KBM-7 (cell line): ENCODE data around the gene LRRC15.

ENCODE experiments used
- DNase-seq: peaks from one replicate; pipeline ENCODE4 v3.0.0-alpha.2; 2015
- in situ Hi-C: fragments of 300-500 bp; cut with MboI; formaldehyde crosslinking; loops from 2 replicates; pipeline ENCODE4 v1.14.3; 2020; ENCODE audit warnings: low sequenced_read_pairs, low pct_unique_long_range_greater_than_20kb, mixed read lengths

The LRRC15 gene

DNA sequence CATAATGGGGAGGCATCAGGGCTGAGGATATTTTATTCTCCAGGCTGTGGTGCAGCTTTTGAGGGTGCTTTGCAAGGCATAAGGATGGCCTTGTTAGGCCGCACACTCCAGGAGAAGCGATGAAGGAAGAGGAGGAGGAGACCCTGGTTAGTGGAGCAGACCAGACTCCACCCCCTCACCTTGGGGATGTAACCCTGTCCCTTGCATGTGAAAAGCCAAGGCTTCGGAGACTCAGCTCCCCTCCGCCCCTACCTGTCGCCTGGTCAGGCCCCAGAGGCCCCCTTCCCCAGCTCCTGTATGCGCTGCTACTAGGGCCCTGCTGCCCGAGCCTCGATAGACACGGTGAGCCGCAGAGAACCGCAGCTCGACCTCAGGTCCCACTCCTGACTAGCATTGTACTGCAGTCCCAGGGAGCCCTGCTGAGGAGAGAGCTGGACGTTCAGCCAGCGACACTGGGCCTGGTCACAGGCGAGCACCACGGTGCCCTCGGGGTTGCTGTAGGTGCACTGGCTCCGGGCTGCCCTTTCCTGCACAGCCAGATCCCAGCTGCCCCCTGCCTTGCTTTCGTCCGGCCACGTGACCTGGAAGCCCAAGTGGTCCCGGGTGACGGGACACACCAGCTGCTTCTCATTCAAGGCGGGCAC is 28.7 kb downstream of the LRRC15 start:
- DNase-seq, result no peak
- in situ Hi-C loops, result no loop called here

DNA sequence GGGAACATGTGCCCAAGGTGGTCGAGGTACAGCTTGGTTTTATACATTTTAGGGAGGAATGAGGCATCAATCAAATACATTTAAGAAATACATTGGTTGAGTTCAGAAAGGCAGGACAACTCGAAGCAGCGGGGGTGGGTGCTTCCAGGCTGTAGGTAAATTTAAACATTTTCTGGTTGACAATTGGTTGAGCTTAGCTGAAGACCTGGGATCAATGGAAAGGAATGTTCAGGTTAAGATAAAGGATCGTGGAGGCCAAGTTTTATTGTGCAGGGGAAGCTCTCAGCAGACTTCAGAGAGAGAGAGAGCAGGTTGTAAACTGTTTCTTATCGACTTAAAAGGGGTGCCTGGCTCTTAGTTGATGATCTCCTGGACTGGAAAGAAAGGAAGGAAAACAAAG is 29.7 kb downstream of the LRRC15 start:
- no peak for DNase-seq
- in situ Hi-C loops, result no loop called here

DNA sequence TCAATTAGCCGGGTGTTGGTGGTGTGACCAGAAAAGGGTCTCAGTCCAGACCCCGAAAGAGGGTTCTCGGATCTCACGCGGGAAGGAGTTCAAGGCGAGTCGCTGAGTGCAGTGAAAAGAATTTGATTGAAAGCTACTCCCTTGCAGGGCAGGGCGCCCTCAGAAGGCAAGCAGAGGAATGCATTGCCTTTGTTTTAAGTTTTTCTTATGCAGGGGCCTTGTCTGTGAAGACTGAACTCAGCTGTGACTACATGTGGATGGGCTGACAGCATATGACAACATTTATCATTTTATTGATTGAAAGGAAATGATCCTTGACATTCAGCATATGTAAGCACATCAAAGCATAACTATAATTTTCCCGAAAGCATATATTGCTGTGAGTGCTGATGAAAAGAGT is 30.2 kb downstream of the LRRC15 start:
- in situ Hi-C loops, result no loop called here
- DNase-seq, result no peak

DNA sequence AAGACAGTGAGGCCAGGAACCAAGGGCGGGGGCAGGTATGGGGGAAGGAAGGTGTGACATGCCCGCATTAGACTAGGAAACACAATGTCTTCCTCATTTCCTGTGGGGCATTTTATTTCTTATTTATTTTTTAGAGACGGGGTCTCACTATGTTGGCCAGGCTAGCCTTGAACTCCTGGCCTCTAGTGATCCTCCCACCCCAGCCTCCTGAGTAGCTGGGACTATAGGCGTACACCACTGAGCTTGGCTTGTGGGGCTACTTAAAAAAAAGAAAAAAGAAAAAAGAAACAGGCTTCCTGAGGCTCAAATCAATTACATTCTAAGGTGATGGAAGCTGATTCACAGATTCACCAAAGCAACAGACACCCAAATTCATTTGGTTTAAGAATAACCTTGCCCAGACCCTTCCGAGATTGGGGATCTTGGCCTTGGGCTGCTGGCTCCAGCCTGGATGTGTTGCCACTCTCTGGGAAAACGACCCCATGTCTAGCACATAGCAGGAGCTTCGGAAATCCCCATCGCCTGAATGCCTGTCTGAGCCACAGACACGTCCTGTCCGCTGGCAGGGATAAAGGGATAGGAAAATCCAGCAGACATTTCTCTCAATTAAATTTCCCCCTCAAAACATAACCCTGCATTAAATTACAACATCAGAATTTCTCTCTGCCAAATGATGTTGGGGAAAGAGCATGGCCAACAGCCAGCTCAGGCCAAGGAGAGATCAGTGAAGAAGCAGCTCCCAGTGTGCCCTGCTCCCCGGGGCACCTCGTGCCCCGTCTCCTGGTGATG is 31.4 kb downstream of the LRRC15 start:
- no peak for DNase-seq
- in situ Hi-C loops, result no loop called here

DNA sequence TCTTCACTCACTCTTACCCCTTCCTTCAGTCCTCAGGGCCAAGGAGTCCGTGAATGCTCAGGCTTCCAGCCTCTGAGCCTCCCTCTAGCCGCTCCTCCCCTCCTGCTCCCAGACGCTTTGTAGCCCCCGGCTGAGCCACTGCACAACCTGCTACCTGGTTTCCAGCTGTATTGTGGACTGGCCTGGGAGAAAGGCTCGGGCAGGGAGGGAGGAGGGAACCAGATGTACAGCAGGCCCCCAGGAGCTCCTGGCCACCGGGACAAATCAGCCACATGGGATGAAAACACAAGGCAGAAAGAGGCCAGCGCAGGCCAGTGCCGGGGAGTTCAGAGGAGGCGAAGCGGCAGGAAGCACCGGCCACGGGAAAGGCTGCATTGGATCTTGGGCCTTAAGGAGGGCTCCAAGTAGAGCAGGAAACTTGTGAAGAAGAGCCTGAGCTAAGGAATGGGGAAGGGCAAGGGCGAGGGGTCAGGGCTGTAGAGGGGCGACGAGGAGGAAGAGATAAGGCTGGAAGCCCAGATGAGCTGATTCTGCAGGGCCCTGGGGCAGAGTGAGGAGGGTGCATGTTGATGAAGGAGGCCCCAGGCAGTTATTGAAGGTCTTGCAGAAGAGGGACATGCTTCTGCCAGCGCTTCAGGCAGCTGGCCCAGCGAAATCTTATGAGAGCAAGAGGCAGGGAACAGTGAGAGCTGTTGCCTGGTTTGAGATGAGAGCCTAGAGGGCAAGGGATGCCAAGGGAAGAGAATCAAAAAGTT is 32.8 kb downstream of the LRRC15 start:
- no peak for DNase-seq
- in situ Hi-C loops, result no loop called here

DNA sequence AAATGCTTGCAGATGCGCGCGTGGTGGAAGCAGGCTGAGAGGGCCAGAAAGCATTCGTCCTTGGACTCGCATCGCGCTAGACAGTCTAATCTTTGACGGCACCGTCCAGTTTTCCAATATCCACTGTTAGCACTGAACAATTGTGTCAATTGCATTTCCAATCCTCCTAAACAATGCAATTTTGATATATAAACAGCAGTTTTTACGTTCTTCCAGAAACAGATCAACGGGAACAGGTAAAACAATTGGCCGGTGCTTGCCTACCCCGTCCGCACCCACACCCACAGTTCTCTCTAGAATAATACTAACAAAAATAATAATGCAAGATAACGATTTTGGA is 35.6 kb downstream of the LRRC15 start:
- no peak for DNase-seq
- in situ Hi-C loops, result no loop called here

DNA sequence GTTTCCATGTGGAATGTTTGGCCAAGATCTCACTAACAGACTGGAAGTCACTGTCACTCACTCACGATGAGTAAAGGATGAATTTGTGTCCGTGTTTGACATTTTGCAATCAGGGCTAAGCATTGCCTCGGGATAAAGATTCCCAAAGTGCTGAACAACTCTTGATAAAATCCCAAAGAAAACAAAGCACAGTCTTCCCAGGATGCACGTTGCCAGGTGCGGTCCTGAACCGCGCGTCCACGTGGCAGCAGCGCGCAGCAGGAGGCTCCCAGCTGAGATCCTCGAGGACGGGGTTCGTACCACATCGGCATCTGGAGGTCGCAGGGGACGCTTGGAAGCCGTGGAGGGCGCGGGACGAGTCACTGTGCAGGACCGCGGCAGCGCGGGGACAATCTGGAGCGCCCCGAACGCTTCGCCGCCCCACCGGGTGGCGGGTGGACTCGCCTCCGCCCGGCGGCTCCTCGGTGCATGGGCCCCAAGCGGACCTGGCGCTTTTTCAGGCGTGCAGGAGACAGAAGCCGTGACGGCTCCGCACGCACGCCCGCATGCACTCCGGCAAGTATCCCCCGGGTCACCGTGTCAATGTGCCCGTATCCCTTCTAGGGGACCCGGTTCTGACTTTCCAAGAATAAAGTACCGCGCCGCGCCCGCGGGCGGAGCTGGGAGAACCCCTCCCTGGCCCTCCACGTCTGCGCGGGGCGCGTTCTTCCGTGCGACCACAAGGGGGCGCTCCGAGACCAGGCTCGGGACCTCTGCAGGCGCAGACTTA is 36.1 kb downstream of the LRRC15 start:
- in situ Hi-C loops, result no loop called here
- peak; percentile 89 for DNase-seq

DNA sequence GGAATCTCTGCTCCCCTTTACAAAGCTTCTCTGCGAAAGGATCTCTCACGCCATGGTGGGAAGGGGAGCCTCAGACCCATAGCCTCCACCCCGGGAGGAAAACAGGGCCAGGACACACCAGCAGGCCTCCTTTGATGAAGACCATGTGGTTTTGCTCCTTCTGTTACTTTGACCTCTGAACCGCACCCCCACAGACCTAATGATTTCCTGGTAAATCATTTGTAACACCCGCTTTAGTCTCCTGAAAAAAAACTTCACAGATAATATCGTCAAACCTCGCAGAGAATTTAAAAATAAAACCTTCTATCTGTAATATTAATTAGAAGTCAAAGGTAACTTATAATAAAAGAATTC is 36.7 kb downstream of the LRRC15 start:
- DNase-seq, result no peak
- in situ Hi-C loops, result no loop called here

DNA sequence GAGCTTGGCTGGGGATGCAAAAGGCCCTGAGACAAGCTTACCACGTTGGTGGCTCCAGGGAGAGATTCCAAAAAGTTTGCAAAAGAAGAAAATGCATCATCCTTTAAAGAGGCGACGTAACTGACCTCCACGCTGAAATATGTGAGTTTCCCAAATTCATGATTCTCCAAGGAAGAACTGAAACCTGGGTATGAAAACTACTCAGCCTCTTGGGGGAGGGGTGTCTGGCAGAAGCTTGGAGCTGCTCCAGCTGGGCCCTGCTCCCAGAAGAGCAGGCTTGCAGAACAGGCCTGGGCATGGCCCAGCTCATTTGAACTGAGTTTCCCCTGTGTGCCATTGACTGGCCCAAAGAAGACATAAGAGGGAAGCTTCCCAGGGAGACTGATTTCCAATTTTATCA is 39.0 kb downstream of the LRRC15 start:
- DNase-seq, result no peak
- in situ Hi-C loops, result no loop called here

DNA sequence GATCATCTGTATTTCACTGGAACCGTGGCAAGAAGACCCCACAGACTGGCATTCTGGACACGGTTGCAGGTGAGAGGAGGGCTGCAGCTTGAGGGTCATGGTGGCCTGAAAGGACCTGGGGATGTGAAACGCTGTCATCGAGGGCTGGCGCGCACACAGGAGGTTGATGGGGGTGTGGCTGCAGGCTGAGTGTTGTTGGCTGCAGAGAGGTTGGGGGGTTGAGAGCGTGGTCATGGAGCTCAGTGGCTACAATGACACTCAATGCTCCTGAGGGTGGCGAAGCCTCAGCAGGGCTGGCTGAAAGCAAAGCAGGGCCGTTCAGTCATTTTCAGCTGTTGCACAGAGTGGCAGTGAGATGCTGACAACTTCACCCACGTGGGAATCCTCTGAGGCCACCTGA is 39.4 kb downstream of the LRRC15 start:
- in situ Hi-C loops, result no loop called here

DNA sequence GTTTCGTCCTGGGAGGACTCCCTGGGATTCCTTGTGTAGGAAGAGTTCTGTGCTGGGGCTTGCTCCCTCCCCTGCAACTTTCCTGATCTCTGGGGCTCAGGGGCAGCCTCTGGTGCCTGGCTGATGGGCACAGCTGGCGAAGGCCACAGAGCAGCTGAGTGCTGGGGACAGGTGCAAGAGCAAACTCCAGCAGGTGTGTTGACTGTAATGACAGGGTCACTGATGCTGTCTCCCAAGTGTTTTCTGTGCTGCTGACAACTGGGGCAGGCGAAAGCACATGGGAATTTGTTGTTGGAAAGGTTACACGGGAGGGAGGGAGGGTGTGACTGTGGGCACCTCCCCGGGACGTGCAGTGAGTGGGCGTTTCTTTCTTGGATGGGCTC is 40.0 kb downstream of the LRRC15 start:
- in situ Hi-C loops, result no loop called here
- no peak for DNase-seq

More for the DNA sequence above, 39.4 kb downstream of the LRRC15 start:
- no peak for DNase-seq

DNA sequence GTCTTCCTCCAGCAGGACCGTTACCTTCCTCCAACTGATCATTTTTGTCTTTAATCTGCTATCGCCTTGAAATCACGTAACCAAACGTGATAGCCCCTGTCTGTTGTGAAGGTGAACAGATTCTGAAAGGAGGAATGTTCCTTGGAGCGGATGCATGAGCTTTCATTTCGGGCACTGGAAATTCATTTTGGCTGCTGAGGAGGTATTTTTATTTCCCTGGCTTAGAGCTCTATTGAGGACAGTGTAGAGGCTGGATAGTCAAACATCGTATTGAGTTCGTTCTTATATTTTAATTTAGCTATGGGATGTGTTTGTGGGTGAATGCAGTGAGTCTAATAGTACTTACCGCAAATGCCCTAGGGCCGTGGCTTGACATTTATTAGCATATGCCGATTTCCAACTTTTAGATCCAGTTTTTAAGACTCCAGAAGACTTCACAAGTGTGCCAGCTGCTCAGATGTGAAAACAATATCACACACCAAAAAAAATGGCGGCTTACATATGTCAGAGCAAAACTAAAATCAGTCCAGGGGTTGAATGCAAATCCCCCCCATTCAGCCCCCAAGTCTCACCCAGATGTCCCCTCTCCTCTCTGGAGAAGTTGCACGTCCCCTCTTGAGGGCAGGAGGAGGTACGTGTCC is 40.5 kb downstream of the LRRC15 start:
- in situ Hi-C loops, result no loop called here
- no peak for DNase-seq

DNA sequence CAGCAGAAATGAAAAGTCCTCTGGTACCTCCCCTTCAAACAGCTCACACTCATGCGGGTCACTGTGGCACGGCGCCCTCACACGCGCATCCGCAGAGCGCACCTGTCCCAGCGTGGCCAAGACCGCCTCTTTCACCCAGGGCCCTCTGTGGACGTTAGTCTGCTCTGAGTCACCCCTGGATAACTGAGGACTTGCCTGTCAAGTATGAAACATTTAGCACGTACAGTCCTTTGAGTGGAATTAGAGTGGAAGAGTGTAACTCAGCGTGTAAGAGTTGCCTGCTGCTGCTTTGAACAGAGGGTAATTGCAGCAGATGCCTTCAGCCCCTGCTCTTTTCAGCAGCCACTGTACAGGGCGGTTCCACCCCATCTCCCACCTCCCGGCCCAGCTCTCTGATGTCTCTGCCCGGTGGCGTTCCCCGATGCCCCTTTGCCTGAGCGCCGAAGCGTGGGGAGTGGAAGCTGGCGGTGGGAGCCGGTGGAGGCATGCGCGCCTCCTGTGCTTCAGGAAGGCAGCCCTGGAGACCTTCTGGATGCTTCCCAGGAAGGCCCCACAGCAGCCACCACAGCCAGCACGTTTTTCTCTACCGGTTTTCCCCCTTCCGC is 41.4 kb downstream of the LRRC15 start:
- in situ Hi-C loops, result no loop called here
- DNase-seq, result no peak

DNA sequence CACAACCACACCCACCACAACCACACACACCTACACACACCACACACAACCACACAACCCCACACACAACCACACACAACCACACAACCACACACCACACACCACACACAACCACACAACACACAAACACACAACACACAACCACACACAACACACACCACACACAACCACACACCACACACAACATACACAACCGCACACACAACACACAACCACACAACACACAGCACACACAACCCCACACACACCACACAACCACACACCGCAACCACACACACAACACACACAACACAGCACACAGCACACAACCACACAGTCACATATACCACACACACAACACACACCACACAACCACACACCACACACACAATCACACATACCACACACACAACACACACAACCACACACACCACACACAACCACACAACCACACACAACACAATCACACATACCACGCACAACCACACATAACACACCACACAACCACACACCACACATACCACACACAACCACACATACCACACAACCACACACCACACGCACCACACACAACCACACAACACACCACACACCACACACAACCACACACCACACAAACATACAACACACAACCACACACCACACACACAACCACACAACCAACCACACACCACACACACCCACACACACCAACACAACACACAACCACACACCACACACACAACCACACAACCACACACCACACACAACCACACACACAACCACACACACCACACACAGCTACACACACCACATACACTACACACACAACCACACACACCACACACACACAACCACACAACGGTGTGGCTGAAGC is 42.1 kb downstream of the LRRC15 start:
- no peak for DNase-seq
- in situ Hi-C loops, result no loop called here

DNA sequence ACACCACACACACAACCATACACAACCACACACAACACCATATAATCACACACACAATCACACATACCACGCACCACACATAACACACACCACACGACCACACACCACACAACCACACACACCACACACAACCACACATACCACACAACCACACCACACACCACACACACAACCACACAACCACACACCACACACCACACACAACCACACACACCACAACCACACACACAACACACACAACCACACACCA is 42.6 kb downstream of the LRRC15 start:
- in situ Hi-C loops, result no loop called here
- no peak for DNase-seq

DNA sequence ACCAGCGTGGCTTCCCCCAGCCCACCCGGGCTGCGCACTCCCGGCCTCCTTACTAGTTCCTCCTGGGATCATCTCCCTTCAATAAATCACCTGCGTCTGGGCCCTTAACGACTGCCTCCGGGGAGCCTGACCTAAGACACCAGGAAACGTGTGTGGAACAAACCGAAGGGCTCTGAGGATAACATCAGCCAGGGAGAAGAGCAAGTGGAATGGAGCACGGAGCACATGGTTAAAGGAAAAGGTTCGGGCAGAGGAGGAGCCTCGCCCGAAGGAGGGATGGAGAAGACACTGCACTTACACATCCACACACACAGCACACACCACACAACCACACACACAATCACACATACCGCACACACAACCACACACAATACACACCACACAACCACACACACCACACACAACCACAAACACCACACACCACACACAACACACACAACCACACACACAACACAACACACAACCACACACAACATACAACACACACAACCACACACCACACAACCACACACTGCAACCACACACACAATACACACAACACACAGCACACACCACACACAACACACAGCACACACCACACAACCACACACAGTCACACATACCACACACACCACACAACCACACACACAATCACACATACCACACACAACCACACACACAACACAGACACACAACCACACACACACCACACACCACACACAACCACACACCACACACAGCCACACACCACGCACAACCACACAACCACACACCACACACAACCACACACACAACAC is 43.2 kb downstream of the LRRC15 start:
- in situ Hi-C loops, result no loop called here
- no peak for DNase-seq

DNA sequence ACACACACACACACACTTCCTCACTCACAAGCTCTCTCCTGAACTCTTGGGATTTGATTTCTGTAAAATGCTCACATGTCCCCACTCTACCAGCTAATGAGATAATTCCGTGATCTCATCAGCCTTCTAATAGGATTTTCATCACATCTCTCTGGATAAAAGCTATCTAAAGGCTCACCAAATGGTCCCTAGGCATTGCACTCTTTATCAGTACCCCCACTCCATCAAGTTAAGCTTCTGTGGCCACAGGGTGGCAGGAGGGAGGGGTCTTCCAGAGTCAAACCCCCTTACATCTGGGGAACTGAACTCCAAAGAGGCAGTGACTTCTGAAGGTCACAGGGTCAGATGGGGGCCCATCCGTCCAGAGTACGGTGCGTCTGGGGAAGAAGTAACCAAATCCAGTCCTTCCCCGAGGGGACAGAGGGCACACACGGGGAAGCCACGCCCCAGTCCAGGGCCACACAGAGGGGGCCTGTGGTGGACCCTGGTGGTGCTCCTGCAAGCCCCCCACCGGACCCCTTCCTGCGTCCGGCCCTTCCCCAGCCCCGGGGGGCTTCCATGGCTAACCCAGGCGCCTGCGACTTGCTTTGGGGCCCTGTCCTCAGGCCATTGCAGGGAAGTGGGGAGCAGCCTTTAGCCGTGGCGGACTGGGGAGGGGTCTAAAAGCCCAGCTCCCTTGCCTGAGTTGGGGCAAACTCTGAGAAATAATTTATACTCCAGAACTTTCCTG is 44.0 kb downstream of the LRRC15 start:
- in situ Hi-C loops, result no loop called here
- DNase-seq, result no peak
